Measurements from ENCODE around the gene CGRRF1.

DNA sequence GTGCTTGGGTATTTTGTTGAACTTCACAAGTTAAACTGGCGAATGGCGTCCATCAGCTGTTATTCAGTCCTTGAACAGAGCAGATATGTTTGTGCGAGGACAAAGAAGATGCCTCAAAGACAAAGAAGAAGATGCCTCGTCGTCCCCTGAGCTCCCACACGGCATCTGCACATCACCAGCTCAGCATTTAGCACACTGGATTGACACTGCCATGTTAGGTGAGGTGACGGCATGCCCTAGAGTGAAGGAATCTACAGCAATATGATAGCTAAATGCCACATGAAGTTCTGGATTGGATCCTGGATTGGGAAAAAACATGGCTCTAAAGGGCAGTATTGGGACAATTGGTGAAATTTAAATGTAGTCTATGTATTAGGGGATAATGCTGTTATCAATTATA lies 72.6 kb downstream of the CGRRF1 start:
- TF ChIP-seq, protein P1, sequence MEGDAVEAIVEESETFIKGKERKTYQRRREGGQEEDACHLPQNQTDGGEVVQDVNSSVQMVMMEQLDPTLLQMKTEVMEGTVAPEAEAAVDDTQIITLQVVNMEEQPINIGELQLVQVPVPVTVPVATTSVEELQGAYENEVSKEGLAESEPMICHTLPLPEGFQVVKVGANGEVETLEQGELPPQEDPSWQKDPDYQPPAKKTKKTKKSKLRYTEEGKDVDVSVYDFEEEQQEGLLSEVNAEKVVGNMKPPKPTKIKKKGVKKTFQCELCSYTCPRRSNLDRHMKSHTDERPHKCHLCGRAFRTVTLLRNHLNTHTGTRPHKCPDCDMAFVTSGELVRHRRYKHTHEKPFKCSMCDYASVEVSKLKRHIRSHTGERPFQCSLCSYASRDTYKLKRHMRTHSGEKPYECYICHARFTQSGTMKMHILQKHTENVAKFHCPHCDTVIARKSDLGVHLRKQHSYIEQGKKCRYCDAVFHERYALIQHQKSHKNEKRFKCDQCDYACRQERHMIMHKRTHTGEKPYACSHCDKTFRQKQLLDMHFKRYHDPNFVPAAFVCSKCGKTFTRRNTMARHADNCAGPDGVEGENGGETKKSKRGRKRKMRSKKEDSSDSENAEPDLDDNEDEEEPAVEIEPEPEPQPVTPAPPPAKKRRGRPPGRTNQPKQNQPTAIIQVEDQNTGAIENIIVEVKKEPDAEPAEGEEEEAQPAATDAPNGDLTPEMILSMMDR (IDR thresholded peaks at IDR 0.05): no peak
- TF ChIP-seq POLR2A (IDR thresholded peaks at IDR 0.05) (no peak), POLR2AphosphoS5 (IDR thresholded peaks at IDR 0.05) (no peak)

Data from prostate gland (tissue), 2 donors.